Mesenchymal stem cell (in vitro differentiated cells and primary cell): Measurements from ENCODE around the gene CXCL11.
A peak's percentile ranks its signal among the peaks of the same experiment; 100 is the strongest.

Experiments
- DNase-seq: peaks from one replicate; pipeline ENCODE4 v3.0.0-alpha.2; 2013
- H2AFZ ChIP-seq: one replicate; pipeline ENCODE4 v1.6.1; 2013; ENCODE audit warnings: low read depth, mild to moderate bottlenecking, control low read depth, inconsistent platforms, low read length, moderate library complexity
- H2AK5ac ChIP-seq: 2 replicates; pipeline ENCODE4 v1.6.1; 2013; ENCODE audit warnings: low read length, moderate library complexity, mild to moderate bottlenecking, inconsistent platforms; ENCODE audit not compliant: severe bottlenecking
- H2BK120ac ChIP-seq: one replicate; pipeline ENCODE4 v1.6.1; 2013; ENCODE audit warnings: low read depth, mild to moderate bottlenecking, inconsistent platforms, low read length, moderate library complexity
- H2BK12ac ChIP-seq, 2 experiments: one replicate each; pipeline ENCODE4 v1.6.1; 2013; ENCODE audit warnings: inconsistent platforms in 2 of 2, low read length in 2 of 2, mild to moderate bottlenecking in 2 of 2, moderate library complexity in 2 of 2, control low read depth in 1 of 2
- H2BK15ac ChIP-seq: one replicate; pipeline ENCODE4 v1.6.1; 2013; ENCODE audit warnings: mild to moderate bottlenecking, low read depth, inconsistent platforms; ENCODE audit not compliant: poor library complexity, severe bottlenecking
- H2BK5ac ChIP-seq: 2 replicates; pipeline ENCODE4 v1.6.1; 2013; ENCODE audit warnings: low read depth, mild to moderate bottlenecking, low read length, control low read depth, inconsistent platforms; ENCODE audit not compliant: poor library complexity, severe bottlenecking
- H3K14ac ChIP-seq, 2 experiments: one replicate each; pipeline ENCODE4 v1.6.1; 2013; ENCODE audit warnings: inconsistent platforms in 2 of 2, low read length in 2 of 2, control low read depth in 1 of 2, mild to moderate bottlenecking in 1 of 2, moderate library complexity in 1 of 2
- H3K18ac ChIP-seq, 2 experiments: one replicate each; pipeline ENCODE4 v1.6.1; 2013; ENCODE audit warnings: inconsistent platforms in 2 of 2, low read length in 2 of 2, control low read depth in 1 of 2, low read depth in 1 of 2, mild to moderate bottlenecking in 1 of 2
- H3K23ac ChIP-seq, 2 experiments: one replicate each; pipeline ENCODE4 v1.6.1; 2013; ENCODE audit warnings: inconsistent platforms in 2 of 2, low read length in 2 of 2, mild to moderate bottlenecking in 2 of 2, moderate library complexity in 2 of 2, control low read depth in 1 of 2
- H3K27ac ChIP-seq: 2 replicates; pipeline ENCODE4 v1.5.1; 2013; ENCODE audit warnings: mild to moderate bottlenecking, moderate library complexity, low read length, control low read depth, inconsistent platforms; ENCODE audit not compliant: poor library complexity, severe bottlenecking
- H3K27me3 ChIP-seq, 2 experiments: 2 replicates each; pipeline versions ENCODE4 v1.6.1 to v1.7.0; 2013; ENCODE audit warnings: low read length in 2 of 2, mild to moderate bottlenecking in 2 of 2, moderate library complexity in 2 of 2, control low read depth in 1 of 2, inconsistent platforms in 1 of 2; ENCODE audit not compliant: control insufficient read depth in 1 of 2, insufficient read depth in 1 of 2
- H3K36me3 ChIP-seq, 2 experiments: 2 replicates each; pipeline versions ENCODE4 v1.6.1 to v1.7.0; 2013; ENCODE audit warnings: low read length in 2 of 2, control low read depth in 1 of 2, inconsistent platforms in 1 of 2, low read depth in 1 of 2, mild to moderate bottlenecking in 1 of 2; ENCODE audit not compliant: insufficient read depth in 2 of 2, control insufficient read depth in 1 of 2
- H3K4ac ChIP-seq, 2 experiments: one replicate each; pipeline ENCODE4 v1.6.1; 2013; ENCODE audit warnings: inconsistent platforms in 2 of 2, low read length in 2 of 2, mild to moderate bottlenecking in 2 of 2, moderate library complexity in 2 of 2, control low read depth in 1 of 2, low read depth in 1 of 2
- H3K4me1 ChIP-seq: 2 replicates; pipeline ENCODE4 v1.6.1; 2013; ENCODE audit warnings: low read depth, low read length, control low read depth; ENCODE audit not compliant: control insufficient read depth, insufficient read depth
- H3K4me2 ChIP-seq: 2 replicates; pipeline ENCODE4 v1.6.1; 2013; ENCODE audit warnings: low read length, mild to moderate bottlenecking, inconsistent platforms; ENCODE audit not compliant: poor library complexity, severe bottlenecking
- H3K4me3 ChIP-seq, 2 experiments: 2 replicates each; pipeline versions ENCODE4 v1.5.1 to v1.7.0; 2013; ENCODE audit warnings: low read length in 2 of 2, mild to moderate bottlenecking in 2 of 2, control low read depth in 1 of 2, low read depth in 1 of 2; ENCODE audit not compliant: insufficient read depth in 1 of 2
- H3K79me1 ChIP-seq: replicated peaks from 2 replicates; pipeline ENCODE4 v1.6.1; 2013; ENCODE audit warnings: mild to moderate bottlenecking, control low read depth, low read length, inconsistent platforms; ENCODE audit not compliant: poor library complexity, severe bottlenecking
- H3K9ac ChIP-seq: 2 replicates; pipeline ENCODE4 v1.7.0; 2013; ENCODE audit warnings: mild to moderate bottlenecking, low read length, moderate library complexity
- H3K9me3 ChIP-seq: 2 replicates; pipeline ENCODE4 v1.7.0; 2013; ENCODE audit warnings: mild to moderate bottlenecking, low read length; ENCODE audit not compliant: control insufficient read depth
- H4K8ac ChIP-seq: one replicate; pipeline ENCODE4 v1.6.1; 2013; ENCODE audit warnings: inconsistent platforms, mild to moderate bottlenecking, low read length, moderate library complexity
- H4K91ac ChIP-seq: one replicate; pipeline ENCODE4 v1.6.1; 2013; ENCODE audit warnings: mild to moderate bottlenecking, low read length, inconsistent platforms
- WGBS: methylation state at CpG from one replicate; pipeline ENCODE4 v1.1.7; 2013; ENCODE audit warnings: mixed read lengths; 5-methylcytosine and 5-hydroxymethylcytosine counted together

CXCL11 gene

GRCh38 chr4:76023389-76023788 lies 12.5 kb downstream of the CXCL11 start, which contains the start of gene CXCL10:
Gene CXCL10 (minus strand): TSS chr4:76023497. CDS start chr4:76023431, 66 bp downstream.
- H3K4me1 ChIP-seq = no peaks in the 10 kb centered on the region
- H4K91ac ChIP-seq = no peak within 1 kb of the TSS
- H3K9me3 ChIP-seq = no peaks in the 10 kb centered on the region
- H2AFZ ChIP-seq = no peak within 1 kb of the TSS
- no peak within 1 kb of the TSS for H3K14ac ChIP-seq
- H3K18ac ChIP-seq = no peak within 1 kb of the TSS
- no peak within 1 kb of the TSS for H2BK120ac ChIP-seq
- H3K9ac ChIP-seq = no peak within 1 kb of the TSS
- peak; percentile 64 for DNase-seq
- H3K36me3 ChIP-seq = no peaks in the 10 kb centered on the region
- H3K4ac ChIP-seq = no peak within 1 kb of the TSS
- H4K8ac ChIP-seq = no peak within 1 kb of the TSS
- H3K23ac ChIP-seq = no peak within 1 kb of the TSS
- 25% methylated on average over 1 of the region's 3 CpGs for WGBS
- H3K27ac ChIP-seq = no peak within 1 kb of the TSS
- no peak within 1 kb of the TSS for H2BK12ac ChIP-seq
- H2AK5ac ChIP-seq = no peak within 1 kb of the TSS
- H3K4me2 ChIP-seq = no peak within 1 kb of the TSS
- H3K27me3 ChIP-seq = peaks cover 0 to 6% of the 10 kb centered on the region in 2 experiments
- no peak within 1 kb of the TSS for H2BK15ac ChIP-seq
- no peaks in the 10 kb centered on the region for H3K79me1 ChIP-seq
- no peak within 1 kb of the TSS for H2BK5ac ChIP-seq
- H3K4me3 ChIP-seq = no peak within 1 kb of the TSS

- Histone ChIP-seq H2BK15ac (no peak overlapping the region), H3K4me3 (no peak overlapping the region), H2BK5ac (no peak overlapping the region), H3K27me3 (peaks cover 0 to 5% of the 10 kb centered on the region in 2 experiments), H3K9me3 (no peaks in the 10 kb centered on the region), H3K9ac (no peak overlapping the region), H3K4ac (no peak overlapping the region), H4K8ac (no peak overlapping the region), H2AFZ (no peak overlapping the region), H2AK5ac (no peak overlapping the region), H3K23ac (no peak overlapping the region), H3K36me3 (no peaks in the 10 kb centered on the region), H3K14ac (no peak overlapping the region), H2BK120ac (no peak overlapping the region), H3K27ac (no peak overlapping the region), H3K4me2 (no peak overlapping the region), H2BK12ac (no peak overlapping the region), H3K79me1 (no peaks in the 10 kb centered on the region), H3K18ac (no peak overlapping the region), H3K4me1 (no peaks in the 10 kb centered on the region), H4K91ac (no peak overlapping the region)
- WGBS = 77% methylated on average over 2 of the region's 2 CpGs
- DNase-seq = no peak
Measured at GRCh38 chr4:76022677-76023076, 13.2 kb downstream of the CXCL11 start.

GRCh38 chr4:76022031-76022430 lies 13.8 kb downstream of the CXCL11 start:
- Histone ChIP-seq H3K18ac (no peak overlapping the region), H2BK15ac (no peak overlapping the region), H3K4me1 (no peaks in the 10 kb centered on the region), H4K91ac (no peak overlapping the region), H3K4ac (no peak overlapping the region), H2BK12ac (no peak overlapping the region), H2BK120ac (no peak overlapping the region), H4K8ac (no peak overlapping the region), H3K23ac (no peak overlapping the region), H3K14ac (no peak overlapping the region), H2BK5ac (no peak overlapping the region), H3K27me3 (peaks cover 0 to 5% of the 10 kb centered on the region in 2 experiments), H2AFZ (no peak overlapping the region), H3K4me3 (no peak overlapping the region), H3K9ac (no peak overlapping the region), H3K36me3 (no peaks in the 10 kb centered on the region), H3K27ac (no peak overlapping the region), H3K4me2 (no peak overlapping the region), H2AK5ac (no peak overlapping the region), H3K9me3 (no peaks in the 10 kb centered on the region), H3K79me1 (no peaks in the 10 kb centered on the region)
- 96% methylated on average over 3 of the region's 4 CpGs for WGBS
- no peak for DNase-seq

- Histone ChIP-seq H3K4me3 (no peak overlapping the region), H3K4me2 (no peak overlapping the region), H2AFZ (no peak overlapping the region), H2BK12ac (no peak overlapping the region), H3K9ac (no peak overlapping the region), H3K79me1 (no peaks in the 10 kb centered on the region), H2BK5ac (no peak overlapping the region), H2AK5ac (no peak overlapping the region), H3K4me1 (peaks cover 3% of the 10 kb centered on the region), H3K18ac (no peak overlapping the region), H3K14ac (no peak overlapping the region), H3K27me3 (peaks cover 0 to 5% of the 10 kb centered on the region in 2 experiments), H3K36me3 (no peaks in the 10 kb centered on the region), H3K9me3 (no peaks in the 10 kb centered on the region), H4K91ac (no peak overlapping the region), H3K27ac (no peak overlapping the region), H2BK120ac (no peak overlapping the region), H3K23ac (no peak overlapping the region), H3K4ac (no peak overlapping the region), H2BK15ac (no peak overlapping the region), H4K8ac (no peak overlapping the region)
- no peak for DNase-seq
- 89% methylated on average over 2 of the region's 3 CpGs for WGBS
Measured at GRCh38 chr4:76017056-76017686, 18.7 kb downstream of the CXCL11 start.
